Ovary (tissue), 9 donors: ENCODE measurements around the gene LSP1. TPM values are rescaled to one million over a fixed set of nuclear protein-coding genes. Genes with fewer than 3 reads are reported as not detected.
"Not testable (repeated sequence)": the region's sequence is repeated elsewhere in the genome, so short reads cannot be mapped to it uniquely, and the experiment has no call there.

Experiments
- DNase-seq, 5 donors: peaks; one replicate each; pipeline ENCODE4 v3.0.0-alpha.2; 2019 to 2020
- H3K27ac ChIP-seq, 2 donors: fragments of 200-600 bp; one replicate each; pipeline versions ENCODE4 v1.5.1 to v1.8.0; 2019 to 2022
- H3K27me3 ChIP-seq: fragments of 200-600 bp; one replicate; pipeline ENCODE4 v1.8.0; 2022
- H3K36me3 ChIP-seq: fragments of 200-600 bp; sonication (generic); one replicate; pipeline ENCODE4 v1.5.1; 2019
- H3K4me1 ChIP-seq: one replicate; pipeline ENCODE4 v1.8.1; 2013; ENCODE audit warnings: mild to moderate bottlenecking, moderate library complexity; ENCODE audit not compliant: insufficient read depth
- H3K4me3 ChIP-seq: fragments of 200-600 bp; sonication (generic); one replicate; pipeline ENCODE4 v1.5.1; 2017
- H3K9me3 ChIP-seq, 2 donors: fragments of 200-600 bp in 1 of 2; sonication (generic) in 1 of 2; one replicate each; pipeline versions ENCODE4 v1.5.1 to v1.8.1; 2013 to 2019; ENCODE audit warnings: mild to moderate bottlenecking in 1 of 2, moderate library complexity in 1 of 2
- CTCF ChIP-seq, 3 donors: fragments of 450-650 bp in 2 of 3; fragments of 200-600 bp in 1 of 3; IDR thresholded peaks; one replicate each; pipeline versions ENCODE4 v1.5.1 to v1.8.0; 2016 to 2022; ENCODE audit warnings: antibody characterized with exemption in 3 of 3, mild to moderate bottlenecking in 1 of 3
- EP300 ChIP-seq: sonication (generic); formaldehyde crosslinking; IDR thresholded peaks from one replicate; pipeline ENCODE4 v1.6.1; 2017; ENCODE audit warnings: antibody characterized with exemption
- POLR2A ChIP-seq: fragments of 450-650 bp; IDR thresholded peaks from one replicate; pipeline ENCODE4 v1.6.1; 2017; ENCODE audit warnings: antibody characterized with exemption, mild to moderate bottlenecking, moderate library complexity
- WGBS, 3 donors: extraction: QIAGEN DNeasy Blood & Tissue Kit in 1 of 3; methylation state at CpG; one replicate each; pipeline versions ENCODE4 v1.1.5 to v1.1.7; 2013 to 2017; 5-methylcytosine and 5-hydroxymethylcytosine counted together
- intact Hi-C, 4 donors: fragments of 100-400 bp; cut with DNase I; formaldehyde crosslinking; loops; one replicate each; pipeline versions ENCODE4 v1.11.0 to v1.15.1; 2022 to 2023
- polyA plus RNA-seq, 2 donors: library from polyadenylated mRNA; stranded (reverse); fragments of 200-250 nt in 1 of 2; fragments of 350-450 nt in 1 of 2; fragmentation: Illumina TruSeq in 1 of 2; extraction: RNeasy Lipid Tissue Mini Kit (QIAGEN cat#74804) in 1 of 2; gene quantifications; one replicate each; pipeline ENCODE4 v1.2.3, GENCODE V29; 2013 to 2014
- total RNA-seq, 7 donors: library from RNA; depleted of rRNA in 2 of 7; stranded (reverse); fragments of >200 nt in 2 of 7; fragmentation: NEBNext Ultra II Directional in 3 of 7; extraction: Animal tissue kit (Norgen Biotek cat#: 25700) in 3 of 7; gene quantifications; one replicate each; pipeline versions ENCODE4 v1.1.0 to v1.2.4, GENCODE V29; 2016 to 2023
- donor health status: DM: no; HTN: no; CAD: no; lungs with moderate emphysema.
- donor health status: DM: no; HTN: no; CAD: no.
- donor health status: Bipolar disorder and iron deficiency.
- donor health status: DM: yes; HTN: yes; CAD: no.
- donor health status: DM: no; HTN: no; CAD: no.
- donor health status: DM: yes; HTN: yes; CAD: no.

The LSP1 gene
- total and polyA plus RNA-seq, 9 donors = 3.5 to 22.0 (median 9.0) TPM

GRCh38 chr11:1883346-1884302 lies 30.7 kb downstream of the LSP1 start:
- Histone ChIP-seq H3K27me3 (no peaks in the 10 kb centered on the region), H3K4me3 (no peak overlapping the region), H3K27ac (no peak overlapping the region), H3K36me3 (no peaks in the 10 kb centered on the region), H3K9me3 (no peaks in the 10 kb centered on the region), H3K4me1 (no peaks in the 10 kb centered on the region)
- TF ChIP-seq POLR2A (no peak), CTCF (IDR thresholded peaks at IDR 0.05) (no peak), EP300 (no peak)
- intact Hi-C loops = loop anchor here in 3 of 4 donors (5.0 kb wide), 5 partner anchors 34 to 269 kb away; partner anchors contain the start of genes TNNI2 (in 1 of the 3) and TNNT3 (in 1 of the 3)
- no peak for DNase-seq
- WGBS, 3 donors = 82 to 83% (median 82%) methylated on average over 14 of the region's 14 CpGs

GRCh38 chr11:1884303-1884700 lies 31.4 kb downstream of the LSP1 start:
- intact Hi-C loops = loop anchor here in 3 of 4 donors (5.0 kb wide), 5 partner anchors 33 to 268 kb away; partner anchors contain the start of genes TNNI2 (in 1 of the 3) and TNNT3 (in 1 of the 3)
- Histone ChIP-seq H3K36me3 (no peaks in the 10 kb centered on the region), H3K4me3 (no peak overlapping the region), H3K4me1 (no peaks in the 10 kb centered on the region), H3K9me3 (no peaks in the 10 kb centered on the region), H3K27ac (no peak overlapping the region), H3K27me3 (no peaks in the 10 kb centered on the region)
- no peak for DNase-seq
- TF ChIP-seq CTCF (IDR thresholded peaks at IDR 0.05) (no peak), POLR2A (no peak), EP300 (no peak)
- WGBS, 3 donors = 96 to 98% (median 98%) methylated on average over 5 of the region's 5 CpGs

GRCh38 chr11:1886551-1886950 lies 33.7 kb downstream of the LSP1 start:
- H3K4me1 ChIP-seq, H3K27ac ChIP-seq, H3K4me3 ChIP-seq, H3K36me3 ChIP-seq, H3K27me3 ChIP-seq, H3K9me3 ChIP-seq: not testable (repeated sequence)
- intact Hi-C loops = loop anchor here in 1 of 4 donors (5.0 kb wide), 1 partner anchor 261 kb away; no protein-coding TSS in a partner anchor
- peak in 1 of 5 donors; percentile 23 for DNase-seq
- 91 to 93% (median 92%) methylated on average over 13 of the region's 13 CpGs for WGBS, 3 donors

- Histone ChIP-seq H3K9me3 (no peaks in the 10 kb centered on the region), H3K27ac (no peak overlapping the region), H3K4me3 (no peak overlapping the region), H3K36me3 (no peaks in the 10 kb centered on the region), H3K4me1 (no peaks in the 10 kb centered on the region), H3K27me3 (no peaks in the 10 kb centered on the region)
- peak in 2 of 5 donors; percentile 10 to 25 for DNase-seq
- intact Hi-C loops = loop anchor here in 1 of 4 donors (5.0 kb wide), 1 partner anchor 260 kb away; no protein-coding TSS in a partner anchor
- no peak for TF ChIP-seq CTCF (IDR thresholded peaks at IDR 0.05)
- no peak for TF ChIP-seq POLR2A
- TF ChIP-seq EP300 = no peak
- 90 to 91% (median 91%) methylated on average over 11 of the region's 11 CpGs for WGBS, 3 donors
Observed at GRCh38 chr11:1887451-1888346, 34.8 kb downstream of the LSP1 start.
